ENCODE results near the gene KCNN3.

Gene KCNN3

GRCh38 chr1:154837672-154838171, 32.4 kb downstream of the KCNN3 start:
- WGBS = 90% methylated on average over 13 of the region's 13 CpGs
- no peaks in the 10 kb centered on the region for H3K27me3 ChIP-seq (ENCODE audit: insufficient read depth, low read length)
- peaks cover 14% of the 10 kb centered on the region for H3K4me1 ChIP-seq (ENCODE audit: insufficient read depth, low read length)
- no peak overlapping the region for H3K9ac ChIP-seq (ENCODE audit: low read depth, low read length)
- no peaks in the 10 kb centered on the region for H3K9me3 ChIP-seq (ENCODE audit: insufficient read depth, low read depth, low read length)
- no peak overlapping the region for H3K4me3 ChIP-seq (ENCODE audit: low read length)
- no peaks in the 10 kb centered on the region for H3K36me3 ChIP-seq (ENCODE audit: insufficient read depth, low read length)
- no peak overlapping the region for H3K27ac ChIP-seq (ENCODE audit: low read depth, low read length)

- 90% methylated on average over 13 of the region's 13 CpGs for WGBS
These were observed 32.9 kb downstream of the KCNN3 start for GRCh38 chr1:154837034-154837671.

GRCh38 chr1:154835531-154836324, 34.4 kb downstream of the KCNN3 start:
- no peaks in the 10 kb centered on the region for H3K9me3 ChIP-seq (ENCODE audit: insufficient read depth, low read depth, low read length)
- H3K36me3 ChIP-seq (ENCODE audit: insufficient read depth, low read length) = no peaks in the 10 kb centered on the region
- no peaks in the 10 kb centered on the region for H3K27me3 ChIP-seq (ENCODE audit: insufficient read depth, low read length)
- H3K9ac ChIP-seq (ENCODE audit: low read depth, low read length) = no peak overlapping the region
- H3K27ac ChIP-seq (ENCODE audit: low read depth, low read length) = no peak overlapping the region
- WGBS = 96% methylated on average over 6 of the region's 6 CpGs
- H3K4me3 ChIP-seq (ENCODE audit: low read length) = no peak overlapping the region
- H3K4me1 ChIP-seq (ENCODE audit: insufficient read depth, low read length) = peaks cover 14% of the 10 kb centered on the region

More at GRCh38 chr1:154837034-154837671, 32.9 kb downstream of the KCNN3 start:
- Histone ChIP-seq H3K36me3 (ENCODE audit: insufficient read depth, low read length) (no peaks in the 10 kb centered on the region), H3K9me3 (ENCODE audit: insufficient read depth, low read depth, low read length) (no peaks in the 10 kb centered on the region), H3K27me3 (ENCODE audit: insufficient read depth, low read length) (no peaks in the 10 kb centered on the region), H3K4me3 (ENCODE audit: low read length) (no peak overlapping the region), H3K9ac (ENCODE audit: low read depth, low read length) (no peak overlapping the region), H3K27ac (ENCODE audit: low read depth, low read length) (no peak overlapping the region), H3K4me1 (ENCODE audit: insufficient read depth, low read length) (peaks cover 14% of the 10 kb centered on the region)

DNA sequence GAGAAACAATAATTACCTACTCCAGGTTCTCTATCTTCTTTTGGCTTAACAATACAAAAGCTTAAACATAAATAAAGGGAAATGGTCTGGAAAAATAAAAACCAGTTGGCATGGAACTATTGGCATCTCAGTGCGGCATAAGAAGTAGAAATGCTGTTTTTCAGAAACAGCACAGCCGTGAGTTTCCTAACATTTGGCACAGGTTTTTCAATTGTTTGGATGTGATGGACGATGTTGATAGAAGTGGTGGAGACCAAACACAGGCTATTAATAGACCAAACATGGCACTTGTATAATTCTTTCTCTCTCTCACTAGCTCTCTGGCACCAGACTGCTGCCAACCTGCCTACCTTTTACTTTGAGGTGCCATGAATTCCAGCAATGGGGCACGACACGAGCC, 36.2 kb downstream of the KCNN3 start:
- Histone ChIP-seq H3K4me1 (ENCODE audit: insufficient read depth, low read length) (no peaks in the 10 kb centered on the region), H3K4me3 (ENCODE audit: low read length) (no peak overlapping the region), H3K27me3 (ENCODE audit: insufficient read depth, low read length) (no peaks in the 10 kb centered on the region), H3K9me3 (ENCODE audit: insufficient read depth, low read depth, low read length) (no peaks in the 10 kb centered on the region), H3K9ac (ENCODE audit: low read depth, low read length) (no peak overlapping the region), H3K36me3 (ENCODE audit: insufficient read depth, low read length) (no peaks in the 10 kb centered on the region), H3K27ac (ENCODE audit: low read depth, low read length) (no peak overlapping the region)
- WGBS = 95% methylated on average over 5 of the region's 5 CpGs

DNA sequence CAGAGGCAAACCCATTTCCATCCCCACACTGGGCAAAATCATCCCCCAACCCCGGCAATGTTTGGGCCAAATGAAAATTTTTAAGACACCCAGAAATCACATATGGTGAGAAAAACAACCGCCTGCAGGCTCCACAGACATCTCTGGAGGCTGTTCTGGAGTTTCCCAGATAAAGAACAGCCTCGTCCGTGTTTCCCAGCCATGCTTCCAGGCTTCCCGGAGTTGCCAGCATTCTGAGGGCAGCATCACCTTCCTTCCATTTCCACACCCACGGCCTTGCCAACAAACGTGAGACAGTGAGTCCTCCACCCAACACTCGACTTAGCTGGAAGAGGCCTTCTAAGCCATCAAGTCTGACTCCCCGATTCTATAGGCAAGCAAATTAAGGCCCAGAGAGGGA, 36.9 kb downstream of the KCNN3 start:
- Histone ChIP-seq H3K27me3 (ENCODE audit: insufficient read depth, low read length) (no peaks in the 10 kb centered on the region), H3K36me3 (ENCODE audit: insufficient read depth, low read length) (no peaks in the 10 kb centered on the region), H3K4me3 (ENCODE audit: low read length) (no peak overlapping the region), H3K27ac (ENCODE audit: low read depth, low read length) (no peak overlapping the region), H3K4me1 (ENCODE audit: insufficient read depth, low read length) (no peaks in the 10 kb centered on the region), H3K9ac (ENCODE audit: low read depth, low read length) (no peak overlapping the region), H3K9me3 (ENCODE audit: insufficient read depth, low read depth, low read length) (no peaks in the 10 kb centered on the region)
- 89% methylated on average over 9 of the region's 9 CpGs for WGBS

DNA sequence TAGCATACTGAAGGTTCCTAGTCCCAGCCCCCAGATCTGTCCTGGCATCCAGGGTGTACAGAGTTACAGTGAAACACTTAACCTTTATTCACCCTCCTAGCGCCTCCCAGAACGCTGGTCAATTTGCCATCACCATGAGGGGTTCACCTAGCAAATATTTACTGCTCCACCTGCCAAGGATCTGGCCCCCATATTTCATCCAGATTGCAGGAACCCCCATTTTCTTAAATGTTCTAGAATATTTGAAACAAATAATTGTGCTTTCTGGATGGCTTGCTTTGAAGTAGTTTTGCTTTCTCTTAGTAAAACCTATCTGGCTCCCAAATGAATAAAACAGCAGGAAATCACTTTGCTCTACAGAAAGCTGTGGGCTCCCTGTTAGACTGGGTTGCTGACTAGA, 37.7 kb downstream of the KCNN3 start:
- Histone ChIP-seq H3K4me1 (ENCODE audit: insufficient read depth, low read length) (no peaks in the 10 kb centered on the region), H3K9me3 (ENCODE audit: insufficient read depth, low read depth, low read length) (no peaks in the 10 kb centered on the region), H3K27me3 (ENCODE audit: insufficient read depth, low read length) (no peaks in the 10 kb centered on the region), H3K4me3 (ENCODE audit: low read length) (no peak overlapping the region), H3K9ac (ENCODE audit: low read depth, low read length) (no peak overlapping the region), H3K36me3 (ENCODE audit: insufficient read depth, low read length) (no peaks in the 10 kb centered on the region), H3K27ac (ENCODE audit: low read depth, low read length) (no peak overlapping the region)
- WGBS = 96% methylated on average over 2 of the region's 2 CpGs

DNA sequence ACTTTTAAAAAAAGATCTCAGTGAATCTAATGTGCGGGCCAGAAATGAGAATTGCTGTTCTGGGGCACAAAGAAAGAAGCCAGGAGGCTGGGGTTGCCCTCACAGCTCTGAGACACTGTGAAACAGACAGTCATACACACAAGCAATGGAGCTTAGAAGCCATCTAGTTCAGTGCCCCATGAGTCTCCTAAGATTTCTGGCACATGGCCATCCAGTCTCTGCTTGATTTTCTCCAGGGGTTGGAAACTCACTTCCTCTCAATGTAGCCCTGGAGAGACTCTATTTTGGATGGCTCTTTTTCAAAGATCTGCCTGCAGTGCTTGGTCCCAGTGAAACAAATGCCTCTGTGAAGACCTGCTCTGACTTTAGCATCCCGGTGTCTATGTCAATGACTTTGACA, 38.6 kb downstream of the KCNN3 start:
- 95% methylated on average over 2 of the region's 2 CpGs for WGBS
- H3K27me3 ChIP-seq (ENCODE audit: insufficient read depth, low read length) = no peaks in the 10 kb centered on the region

DNA sequence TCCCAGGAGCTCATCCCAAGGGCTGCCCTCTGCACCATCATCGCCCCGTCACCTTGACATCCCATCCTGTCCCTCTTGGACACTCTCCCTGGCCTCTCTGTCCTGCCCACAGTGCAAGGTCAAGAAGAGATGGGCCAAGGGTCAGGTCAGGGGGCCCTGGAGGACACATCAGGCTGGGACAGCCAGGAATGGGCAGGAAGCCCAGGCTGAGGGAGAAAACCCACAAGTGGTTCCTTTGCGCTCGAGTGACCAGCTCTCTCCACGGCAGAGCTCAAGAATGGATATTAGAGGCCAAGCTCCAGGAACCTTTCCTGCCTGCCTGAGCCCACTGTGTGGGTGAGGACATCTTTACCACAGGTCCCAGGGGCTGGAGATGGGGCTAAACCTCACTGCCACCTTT, 41.0 kb downstream of the KCNN3 start:
- Histone ChIP-seq H3K4me1 (ENCODE audit: insufficient read depth, low read length) (no peaks in the 10 kb centered on the region), H3K9me3 (ENCODE audit: insufficient read depth, low read depth, low read length) (no peaks in the 10 kb centered on the region), H3K27me3 (ENCODE audit: insufficient read depth, low read length) (no peaks in the 10 kb centered on the region), H3K9ac (ENCODE audit: low read depth, low read length) (no peak overlapping the region), H3K4me3 (ENCODE audit: low read length) (no peak overlapping the region), H3K27ac (ENCODE audit: low read depth, low read length) (no peak overlapping the region), H3K36me3 (ENCODE audit: insufficient read depth, low read length) (no peaks in the 10 kb centered on the region)
- 93% methylated on average over 5 of the region's 5 CpGs for WGBS

More for the DNA sequence above, 38.6 kb downstream of the KCNN3 start:
- H3K4me3 ChIP-seq (ENCODE audit: low read length) = no peak overlapping the region
- H3K4me1 ChIP-seq (ENCODE audit: insufficient read depth, low read length) = no peaks in the 10 kb centered on the region
- H3K36me3 ChIP-seq (ENCODE audit: insufficient read depth, low read length) = no peaks in the 10 kb centered on the region
- H3K27ac ChIP-seq (ENCODE audit: low read depth, low read length) = no peak overlapping the region
- no peaks in the 10 kb centered on the region for H3K9me3 ChIP-seq (ENCODE audit: insufficient read depth, low read depth, low read length)
- no peak overlapping the region for H3K9ac ChIP-seq (ENCODE audit: low read depth, low read length)

- Histone ChIP-seq H3K27me3 (ENCODE audit: insufficient read depth, low read length) (no peaks in the 10 kb centered on the region), H3K36me3 (ENCODE audit: insufficient read depth, low read length) (no peaks in the 10 kb centered on the region), H3K4me1 (ENCODE audit: insufficient read depth, low read length) (no peaks in the 10 kb centered on the region), H3K27ac (ENCODE audit: low read depth, low read length) (no peak overlapping the region), H3K9ac (ENCODE audit: low read depth, low read length) (no peak overlapping the region), H3K4me3 (ENCODE audit: low read length) (no peak overlapping the region), H3K9me3 (ENCODE audit: insufficient read depth, low read depth, low read length) (no peaks in the 10 kb centered on the region)
- WGBS = 96% methylated on average over 5 of the region's 5 CpGs
These were observed 45.7 kb downstream of the KCNN3 start for GRCh38 chr1:154824179-154825000.

- WGBS = 68% methylated on average over 5 of the region's 6 CpGs
- no peaks in the 10 kb centered on the region for H3K36me3 ChIP-seq (ENCODE audit: insufficient read depth, low read length)
- H3K9me3 ChIP-seq (ENCODE audit: insufficient read depth, low read depth, low read length) = no peaks in the 10 kb centered on the region
- H3K4me3 ChIP-seq (ENCODE audit: low read length) = no peak overlapping the region
- H3K27ac ChIP-seq (ENCODE audit: low read depth, low read length) = no peak overlapping the region
- H3K9ac ChIP-seq (ENCODE audit: low read depth, low read length) = no peak overlapping the region
- no peaks in the 10 kb centered on the region for H3K27me3 ChIP-seq (ENCODE audit: insufficient read depth, low read length)
- H3K4me1 ChIP-seq (ENCODE audit: insufficient read depth, low read length) = no peaks in the 10 kb centered on the region
These were observed 47.4 kb downstream of the KCNN3 start for GRCh38 chr1:154822717-154823116.

DNA sequence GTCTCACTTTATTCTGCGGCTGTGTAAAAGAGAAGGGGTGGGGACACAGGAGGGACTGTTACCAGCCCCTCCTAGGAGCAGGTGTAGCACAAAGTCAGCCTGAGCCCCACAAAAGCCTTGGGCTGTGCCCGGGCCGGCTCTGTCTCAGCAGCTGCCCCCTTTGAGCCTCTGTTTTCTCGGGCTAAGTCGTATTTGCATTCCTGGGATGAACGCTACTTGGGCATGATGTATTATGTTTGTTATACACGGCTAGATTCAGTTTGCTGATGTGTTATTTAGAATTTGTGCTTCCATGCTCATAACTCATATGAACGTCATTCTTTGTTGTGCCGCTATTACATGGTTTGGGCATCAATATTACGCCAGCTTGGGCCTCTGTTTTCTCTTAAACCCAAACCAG, 47.8 kb downstream of the KCNN3 start:
- Histone ChIP-seq H3K27ac (ENCODE audit: low read depth, low read length) (no peak overlapping the region), H3K36me3 (ENCODE audit: insufficient read depth, low read length) (no peaks in the 10 kb centered on the region), H3K4me1 (ENCODE audit: insufficient read depth, low read length) (no peaks in the 10 kb centered on the region), H3K27me3 (ENCODE audit: insufficient read depth, low read length) (no peaks in the 10 kb centered on the region), H3K4me3 (ENCODE audit: low read length) (no peak overlapping the region), H3K9me3 (ENCODE audit: insufficient read depth, low read depth, low read length) (no peaks in the 10 kb centered on the region), H3K9ac (ENCODE audit: low read depth, low read length) (no peak overlapping the region)
- 76% methylated on average over 10 of the region's 10 CpGs for WGBS

Data from HUES64 (cell line).